DLD1 (cell line): Measurements from ENCODE around the gene AURKAIP1.

ENCODE experiments used
- in situ Hi-C: cut with HindIII; loops from 2 replicates; pipeline ENCODE4 v1.10.0; 2017; ENCODE audit warnings: low sequenced_read_pairs

Gene AURKAIP1

GRCh38 chr1:1335283-1335682, 39.7 kb downstream of the AURKAIP1 start:
- in situ Hi-C loops: no loop called here

DNA sequence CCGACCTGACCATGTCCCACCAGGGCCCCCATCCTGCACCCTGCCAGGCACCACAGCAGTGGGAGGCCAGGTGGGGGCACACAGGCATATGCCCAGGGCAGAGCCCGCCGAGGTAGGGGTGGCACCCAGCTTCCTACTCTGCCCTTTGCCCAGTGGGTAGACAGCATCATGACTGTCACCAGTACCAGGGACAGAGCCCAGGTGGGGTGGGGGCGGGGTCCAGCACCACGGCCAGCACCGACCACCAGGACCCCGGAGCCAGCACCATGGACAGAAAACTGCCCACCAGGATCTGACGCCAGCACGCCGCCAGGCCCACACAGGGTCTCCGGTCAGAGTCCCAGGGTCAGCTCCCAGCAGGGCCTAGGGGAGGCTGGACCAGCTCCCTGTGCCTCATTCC, 40.2 kb downstream of the AURKAIP1 start:
- in situ Hi-C loops: no loop called here

GRCh38 chr1:1333551-1334241, 41.3 kb downstream of the AURKAIP1 start:
- in situ Hi-C loops: no loop called here

DNA sequence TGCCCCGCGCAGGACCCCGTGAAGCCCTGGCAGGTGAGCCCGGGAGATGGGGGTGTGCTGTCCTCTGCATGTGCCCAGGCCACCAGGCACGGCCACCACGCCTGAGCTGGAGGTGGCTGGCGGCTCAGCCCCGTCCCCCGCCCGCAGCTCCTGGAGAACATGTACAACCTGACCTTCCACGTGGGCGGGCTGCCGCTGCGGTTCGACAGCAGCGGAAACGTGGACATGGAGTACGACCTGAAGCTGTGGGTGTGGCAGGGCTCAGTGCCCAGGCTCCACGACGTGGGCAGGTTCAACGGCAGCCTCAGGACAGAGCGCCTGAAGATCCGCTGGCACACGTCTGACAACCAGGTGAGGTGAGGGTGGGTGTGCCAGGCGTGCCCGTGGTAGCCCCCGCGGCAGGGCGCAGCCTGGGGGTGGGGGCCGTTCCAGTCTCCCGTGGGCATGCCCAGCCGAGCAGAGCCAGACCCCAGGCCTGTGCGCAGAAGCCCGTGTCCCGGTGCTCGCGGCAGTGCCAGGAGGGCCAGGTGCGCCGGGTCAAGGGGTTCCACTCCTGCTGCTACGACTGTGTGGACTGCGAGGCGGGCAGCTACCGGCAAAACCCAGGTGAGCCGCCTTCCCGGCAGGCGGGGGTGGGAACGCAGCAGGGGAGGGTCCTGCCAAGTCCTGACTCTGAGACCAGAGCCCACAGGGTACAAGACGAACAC, 42.1 kb downstream of the AURKAIP1 start:
- in situ Hi-C loops: no loop called here

- in situ Hi-C loops: no loop called here
These were observed 42.8 kb downstream of the AURKAIP1 start for GRCh38 chr1:1332031-1332755.

DNA sequence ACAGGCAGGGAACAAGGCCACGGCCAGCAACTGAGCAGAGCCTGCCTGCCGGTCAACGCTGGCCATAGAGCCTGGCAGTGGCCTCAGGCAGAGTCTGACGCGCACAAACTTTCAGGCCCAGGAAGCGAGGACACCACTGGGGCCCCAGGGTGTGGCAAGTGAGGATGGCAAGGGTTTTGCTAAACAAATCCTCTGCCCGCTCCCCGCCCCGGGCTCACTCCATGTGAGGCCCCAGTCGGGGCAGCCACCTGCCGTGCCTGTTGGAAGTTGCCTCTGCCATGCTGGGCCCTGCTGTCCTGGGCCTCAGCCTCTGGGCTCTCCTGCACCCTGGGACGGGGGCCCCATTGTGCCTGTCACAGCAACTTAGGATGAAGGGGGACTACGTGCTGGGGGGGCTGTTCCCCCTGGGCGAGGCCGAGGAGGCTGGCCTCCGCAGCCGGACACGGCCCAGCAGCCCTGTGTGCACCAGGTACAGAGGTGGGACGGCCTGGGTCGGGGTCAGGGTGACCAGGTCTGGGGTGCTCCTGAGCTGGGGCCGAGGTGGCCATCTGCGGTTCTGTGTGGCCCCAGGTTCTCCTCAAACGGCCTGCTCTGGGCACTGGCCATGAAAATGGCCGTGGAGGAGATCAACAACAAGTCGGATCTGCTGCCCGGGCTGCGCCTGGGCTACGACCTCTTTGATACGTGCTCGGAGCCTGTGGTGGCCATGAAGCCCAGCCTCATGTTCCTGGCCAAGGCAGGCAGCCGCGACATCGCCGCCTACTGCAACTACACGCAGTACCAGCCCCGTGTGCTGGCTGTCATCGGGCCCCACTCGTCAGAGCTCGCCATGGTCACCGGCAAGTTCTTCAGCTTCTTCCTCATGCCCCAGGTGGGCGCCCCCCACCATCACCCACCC, 43.7 kb downstream of the AURKAIP1 start, which contains the start of gene TAS1R3:
TSS of gene TAS1R3 (plus strand) at position 213 of the 898 bp plus-strand sequence. CDS start at position 279, 66 bp downstream.
- in situ Hi-C loops: no loop called here

DNA sequence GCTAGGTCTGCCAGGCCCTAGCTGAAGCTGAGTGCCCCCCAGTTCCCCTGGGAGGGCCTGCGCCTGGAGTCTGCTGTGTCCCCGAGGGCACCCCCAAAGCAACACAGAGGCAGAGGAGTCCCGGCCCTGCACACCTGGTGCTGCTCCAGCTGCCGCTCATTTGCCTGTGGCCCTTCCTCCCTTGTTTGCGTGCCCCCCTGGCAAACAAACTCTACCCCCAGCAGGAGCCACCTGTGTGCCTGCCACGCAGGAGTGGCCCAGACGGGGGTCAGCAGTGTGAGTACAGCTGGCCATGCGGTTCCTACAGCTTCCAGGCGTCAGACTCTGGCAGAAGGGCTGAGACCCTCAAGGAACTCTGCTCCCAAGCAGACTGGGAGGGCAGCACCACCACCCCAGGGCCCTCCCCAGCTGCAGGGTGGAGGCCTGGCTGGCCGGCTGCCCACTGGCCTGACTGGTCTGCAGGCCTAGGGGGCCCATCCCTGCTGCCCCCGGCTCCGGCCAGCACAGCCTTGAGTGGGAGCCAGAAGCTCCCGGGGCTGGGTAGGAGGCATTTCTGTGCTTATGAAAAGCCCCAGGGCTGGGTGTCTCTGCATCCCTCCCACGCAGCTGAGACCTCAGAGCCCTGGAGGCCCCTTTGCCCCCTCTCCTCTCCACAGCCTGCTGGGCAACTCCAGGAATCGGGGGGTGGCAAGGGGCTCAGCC, 44.5 kb downstream of the AURKAIP1 start:
- in situ Hi-C loops: no loop called here

DNA sequence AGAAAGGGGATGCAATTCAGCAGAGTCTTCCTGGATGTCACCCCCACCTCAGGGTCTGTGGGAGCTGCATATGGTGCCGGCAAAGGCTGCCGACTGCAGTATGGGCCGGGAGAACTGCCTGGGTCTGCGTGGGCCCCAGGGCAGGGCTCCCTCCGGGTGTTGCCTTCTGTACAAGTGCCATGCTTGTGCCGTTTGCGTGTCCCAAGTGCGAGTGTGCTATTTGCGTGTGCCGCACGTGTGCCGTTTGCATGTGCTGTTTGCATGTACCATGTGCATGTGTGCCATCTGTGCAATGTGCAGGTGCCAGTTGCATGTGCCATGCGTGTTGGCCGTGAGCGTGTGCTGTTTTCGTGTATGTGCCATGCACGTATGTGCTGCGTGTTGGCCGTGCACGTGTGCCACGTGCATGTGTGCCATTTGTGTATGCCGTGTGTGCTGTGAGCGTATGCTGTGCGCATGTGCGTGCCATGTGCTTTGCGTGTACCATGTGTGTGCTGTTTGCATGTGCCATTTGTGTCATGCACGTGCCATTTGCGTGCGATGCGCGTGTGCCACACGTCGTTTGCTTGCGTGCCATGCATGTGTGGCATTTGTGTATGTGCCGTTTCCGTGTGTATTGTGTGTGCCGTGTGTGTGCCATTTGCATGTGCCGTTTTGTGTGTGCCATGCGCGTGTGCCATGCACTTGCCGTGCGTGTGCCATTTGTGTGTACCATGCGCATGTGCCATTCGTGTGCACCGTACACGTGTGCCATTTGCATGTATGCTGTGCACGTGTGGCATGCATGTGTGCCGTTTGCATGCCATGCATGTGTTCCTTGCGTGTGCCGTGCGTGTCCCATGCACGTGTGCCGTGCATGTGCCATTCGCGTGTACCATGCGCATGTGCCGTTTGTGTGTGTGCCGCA, 45.5 kb downstream of the AURKAIP1 start:
- in situ Hi-C loops: no loop called here

DNA sequence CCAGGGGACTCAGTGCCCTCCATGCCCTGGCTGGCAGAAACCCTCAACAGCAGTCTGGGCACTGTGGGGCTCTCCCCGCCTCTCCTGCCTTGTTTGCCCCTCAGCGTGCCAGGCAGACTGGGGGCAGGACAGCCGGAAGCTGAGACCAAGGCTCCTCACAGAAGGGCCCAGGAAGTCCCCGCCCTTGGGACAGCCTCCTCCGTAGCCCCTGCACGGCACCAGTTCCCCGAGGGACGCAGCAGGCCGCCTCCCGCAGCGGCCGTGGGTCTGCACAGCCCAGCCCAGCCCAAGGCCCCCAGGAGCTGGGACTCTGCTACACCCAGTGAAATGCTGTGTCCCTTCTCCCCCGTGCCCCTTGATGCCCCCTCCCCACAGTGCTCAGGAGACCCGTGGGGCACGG, 46.8 kb downstream of the AURKAIP1 start:
- in situ Hi-C loops: no loop called here

- in situ Hi-C loops: no loop called here
These were observed 47.7 kb downstream of the AURKAIP1 start for GRCh38 chr1:1327291-1327690.

GRCh38 chr1:1326075-1326605, 48.9 kb downstream of the AURKAIP1 start:
- in situ Hi-C loops: no loop called here

- in situ Hi-C loops: no loop called here
These were observed 49.5 kb downstream of the AURKAIP1 start for GRCh38 chr1:1325288-1326074.

DNA sequence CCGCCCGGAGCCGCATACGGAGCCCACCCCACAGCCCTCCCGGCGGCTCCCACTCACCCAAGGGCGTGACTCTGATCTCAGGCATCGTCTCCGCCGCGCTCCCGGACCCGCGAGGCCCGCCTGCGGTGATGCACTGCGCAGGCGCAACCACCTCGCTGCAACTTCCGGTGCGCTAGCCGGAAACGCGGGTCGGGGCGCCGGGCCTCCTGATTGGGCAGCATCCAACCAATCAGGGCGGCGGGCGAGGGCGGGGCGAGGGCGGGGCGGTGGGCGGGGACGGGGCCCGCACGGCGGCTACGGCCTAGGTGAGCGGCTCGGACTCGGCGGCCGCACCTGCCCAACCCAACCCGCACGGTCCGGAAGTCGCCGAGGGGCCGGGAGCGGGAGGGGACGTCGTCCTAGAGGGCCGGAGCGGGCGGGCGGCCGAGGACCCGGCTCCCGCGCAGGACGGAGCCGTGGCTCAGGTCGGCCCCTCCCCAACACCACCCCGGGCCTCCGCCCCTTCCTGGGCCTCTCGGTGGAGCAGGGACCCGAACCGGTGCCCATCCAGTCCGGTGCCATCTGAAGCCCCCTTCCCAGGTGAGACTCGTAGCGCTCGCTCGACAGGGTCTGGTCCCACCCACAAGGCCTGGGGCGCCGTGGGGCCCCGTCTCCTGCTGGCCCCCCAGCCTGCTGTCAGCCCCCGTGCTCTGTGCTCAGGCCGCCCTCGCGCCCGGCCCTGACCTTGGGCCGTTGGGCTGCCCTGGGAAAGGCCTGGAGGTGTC, 50.3 kb downstream of the AURKAIP1 start, which contains the start of the genes CPTP and INTS11:
TSS of gene CPTP (plus strand) at position 279 of the 764 bp plus-strand sequence. CDS start 2,109 bp downstream, outside the sequence.
TSS of gene INTS11 (minus strand) at position 137 of the 764 bp plus-strand sequence. CDS start at position 85, 52 bp downstream.
- in situ Hi-C loops: no loop called here

GRCh38 chr1:1324084-1324523, 50.9 kb downstream of the AURKAIP1 start:
- in situ Hi-C loops: no loop called here
